ENCODE data around the gene GSK3A.
A peak's percentile ranks its signal among the peaks of the same experiment; 100 is the strongest.

The GSK3A gene

DNA sequence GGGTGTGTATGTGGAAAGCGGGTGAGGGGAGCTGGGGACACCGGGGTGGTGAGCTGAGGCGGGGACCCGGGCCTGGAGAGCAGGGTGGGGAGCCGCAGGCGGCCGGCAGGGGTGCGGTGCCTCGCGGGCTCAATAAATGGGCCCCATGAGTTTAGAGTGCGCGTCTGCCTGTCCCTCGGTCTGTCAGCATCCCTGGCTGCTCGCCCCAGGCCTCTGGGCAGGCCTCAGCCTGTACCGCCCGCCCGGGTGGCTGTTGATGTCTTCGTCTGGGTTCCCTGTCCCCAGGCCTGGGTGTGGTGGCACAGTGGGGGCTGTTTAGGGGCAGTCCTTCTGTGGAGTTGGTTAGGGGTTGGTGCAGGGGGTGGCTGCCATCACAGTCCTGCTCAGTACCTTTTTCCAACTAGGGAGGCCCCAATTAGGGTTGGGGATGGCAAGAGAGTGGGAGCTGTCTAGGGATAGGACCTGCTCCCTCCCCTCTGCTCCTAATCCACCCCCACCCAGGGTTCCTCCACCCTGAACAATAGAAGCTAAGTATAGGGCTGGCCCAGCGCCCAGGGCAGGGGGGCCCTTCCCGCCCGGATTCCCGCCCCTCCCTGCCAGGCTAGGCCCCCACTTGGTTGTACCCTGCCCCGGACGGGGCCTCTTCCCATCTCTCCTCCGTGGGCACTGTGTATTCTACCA, 38.9 kb upstream of the GSK3A start (continued):
- TF ChIP-seq, protein P1, sequence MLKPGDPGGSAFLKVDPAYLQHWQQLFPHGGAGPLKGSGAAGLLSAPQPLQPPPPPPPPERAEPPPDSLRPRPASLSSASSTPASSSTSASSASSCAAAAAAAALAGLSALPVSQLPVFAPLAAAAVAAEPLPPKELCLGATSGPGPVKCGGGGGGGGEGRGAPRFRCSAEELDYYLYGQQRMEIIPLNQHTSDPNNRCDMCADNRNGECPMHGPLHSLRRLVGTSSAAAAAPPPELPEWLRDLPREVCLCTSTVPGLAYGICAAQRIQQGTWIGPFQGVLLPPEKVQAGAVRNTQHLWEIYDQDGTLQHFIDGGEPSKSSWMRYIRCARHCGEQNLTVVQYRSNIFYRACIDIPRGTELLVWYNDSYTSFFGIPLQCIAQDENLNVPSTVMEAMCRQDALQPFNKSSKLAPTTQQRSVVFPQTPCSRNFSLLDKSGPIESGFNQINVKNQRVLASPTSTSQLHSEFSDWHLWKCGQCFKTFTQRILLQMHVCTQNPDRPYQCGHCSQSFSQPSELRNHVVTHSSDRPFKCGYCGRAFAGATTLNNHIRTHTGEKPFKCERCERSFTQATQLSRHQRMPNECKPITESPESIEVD (tag by site-specific recombination; IDR thresholded peaks at IDR 0.05), result no peak
- TF ChIP-seq ZNF624 (tag by site-specific recombination; IDR thresholded peaks at IDR 0.05) (no peak), WT1 (tag by site-specific recombination; IDR thresholded peaks at IDR 0.05) (peak; percentile 55), ZSCAN16 (tag by site-specific recombination; IDR thresholded peaks at IDR 0.05) (no peak), ZNF157 (tag by site-specific recombination; IDR thresholded peaks at IDR 0.05) (no peak), ZNF707 (tag by site-specific recombination; IDR thresholded peaks at IDR 0.05) (no peak), ZFP37 (tag by site-specific recombination; IDR thresholded peaks at IDR 0.05) (no peak), ZNF248 (tag by site-specific recombination; IDR thresholded peaks at IDR 0.05) (no peak), HOXA7 (CRISPR knock-in tag; IDR thresholded peaks at IDR 0.05; ENCODE audit: borderline replicate concordance) (no peak), ZNF266 (tag by site-specific recombination; IDR thresholded peaks at IDR 0.05; ENCODE audit: low read depth) (no peak), ZNF133 (tag by site-specific recombination; IDR thresholded peaks at IDR 0.05) (no peak), ZNF530 (tag by site-specific recombination; IDR thresholded peaks at IDR 0.05; ENCODE audit: low read depth) (no peak), ZNF664 (tag by site-specific recombination; IDR thresholded peaks at IDR 0.05) (no peak), KLF9 (tag by site-specific recombination; IDR thresholded peaks at IDR 0.05; ENCODE audit: low read depth) (0 out of 2 replicates have a peak, but pooled peaks have one; percentile 37), ZNF654 (tag by site-specific recombination; IDR thresholded peaks at IDR 0.05; ENCODE audit: low read depth) (no peak), IKZF3 (tag by site-specific recombination; IDR thresholded peaks at IDR 0.05) (peak; percentile 71), MEIS1 (CRISPR knock-in tag; IDR thresholded peaks at IDR 0.05; ENCODE audit: borderline replicate concordance) (no peak), ZNF112 (tag by site-specific recombination; IDR thresholded peaks at IDR 0.05) (no peak), ZNF621 (tag by site-specific recombination; IDR thresholded peaks at IDR 0.05) (no peak)
- TF ChIP-seq, protein P2, sequence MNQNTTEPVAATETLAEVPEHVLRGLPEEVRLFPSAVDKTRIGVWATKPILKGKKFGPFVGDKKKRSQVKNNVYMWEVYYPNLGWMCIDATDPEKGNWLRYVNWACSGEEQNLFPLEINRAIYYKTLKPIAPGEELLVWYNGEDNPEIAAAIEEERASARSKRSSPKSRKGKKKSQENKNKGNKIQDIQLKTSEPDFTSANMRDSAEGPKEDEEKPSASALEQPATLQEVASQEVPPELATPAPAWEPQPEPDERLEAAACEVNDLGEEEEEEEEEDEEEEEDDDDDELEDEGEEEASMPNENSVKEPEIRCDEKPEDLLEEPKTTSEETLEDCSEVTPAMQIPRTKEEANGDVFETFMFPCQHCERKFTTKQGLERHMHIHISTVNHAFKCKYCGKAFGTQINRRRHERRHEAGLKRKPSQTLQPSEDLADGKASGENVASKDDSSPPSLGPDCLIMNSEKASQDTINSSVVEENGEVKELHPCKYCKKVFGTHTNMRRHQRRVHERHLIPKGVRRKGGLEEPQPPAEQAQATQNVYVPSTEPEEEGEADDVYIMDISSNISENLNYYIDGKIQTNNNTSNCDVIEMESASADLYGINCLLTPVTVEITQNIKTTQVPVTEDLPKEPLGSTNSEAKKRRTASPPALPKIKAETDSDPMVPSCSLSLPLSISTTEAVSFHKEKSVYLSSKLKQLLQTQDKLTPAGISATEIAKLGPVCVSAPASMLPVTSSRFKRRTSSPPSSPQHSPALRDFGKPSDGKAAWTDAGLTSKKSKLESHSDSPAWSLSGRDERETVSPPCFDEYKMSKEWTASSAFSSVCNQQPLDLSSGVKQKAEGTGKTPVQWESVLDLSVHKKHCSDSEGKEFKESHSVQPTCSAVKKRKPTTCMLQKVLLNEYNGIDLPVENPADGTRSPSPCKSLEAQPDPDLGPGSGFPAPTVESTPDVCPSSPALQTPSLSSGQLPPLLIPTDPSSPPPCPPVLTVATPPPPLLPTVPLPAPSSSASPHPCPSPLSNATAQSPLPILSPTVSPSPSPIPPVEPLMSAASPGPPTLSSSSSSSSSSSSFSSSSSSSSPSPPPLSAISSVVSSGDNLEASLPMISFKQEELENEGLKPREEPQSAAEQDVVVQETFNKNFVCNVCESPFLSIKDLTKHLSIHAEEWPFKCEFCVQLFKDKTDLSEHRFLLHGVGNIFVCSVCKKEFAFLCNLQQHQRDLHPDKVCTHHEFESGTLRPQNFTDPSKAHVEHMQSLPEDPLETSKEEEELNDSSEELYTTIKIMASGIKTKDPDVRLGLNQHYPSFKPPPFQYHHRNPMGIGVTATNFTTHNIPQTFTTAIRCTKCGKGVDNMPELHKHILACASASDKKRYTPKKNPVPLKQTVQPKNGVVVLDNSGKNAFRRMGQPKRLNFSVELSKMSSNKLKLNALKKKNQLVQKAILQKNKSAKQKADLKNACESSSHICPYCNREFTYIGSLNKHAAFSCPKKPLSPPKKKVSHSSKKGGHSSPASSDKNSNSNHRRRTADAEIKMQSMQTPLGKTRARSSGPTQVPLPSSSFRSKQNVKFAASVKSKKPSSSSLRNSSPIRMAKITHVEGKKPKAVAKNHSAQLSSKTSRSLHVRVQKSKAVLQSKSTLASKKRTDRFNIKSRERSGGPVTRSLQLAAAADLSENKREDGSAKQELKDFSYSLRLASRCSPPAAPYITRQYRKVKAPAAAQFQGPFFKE (tag by site-specific recombination; IDR thresholded peaks at IDR 0.05; ENCODE audit: borderline replicate concordance), result no peak
- TF ChIP-seq, protein P3, sequence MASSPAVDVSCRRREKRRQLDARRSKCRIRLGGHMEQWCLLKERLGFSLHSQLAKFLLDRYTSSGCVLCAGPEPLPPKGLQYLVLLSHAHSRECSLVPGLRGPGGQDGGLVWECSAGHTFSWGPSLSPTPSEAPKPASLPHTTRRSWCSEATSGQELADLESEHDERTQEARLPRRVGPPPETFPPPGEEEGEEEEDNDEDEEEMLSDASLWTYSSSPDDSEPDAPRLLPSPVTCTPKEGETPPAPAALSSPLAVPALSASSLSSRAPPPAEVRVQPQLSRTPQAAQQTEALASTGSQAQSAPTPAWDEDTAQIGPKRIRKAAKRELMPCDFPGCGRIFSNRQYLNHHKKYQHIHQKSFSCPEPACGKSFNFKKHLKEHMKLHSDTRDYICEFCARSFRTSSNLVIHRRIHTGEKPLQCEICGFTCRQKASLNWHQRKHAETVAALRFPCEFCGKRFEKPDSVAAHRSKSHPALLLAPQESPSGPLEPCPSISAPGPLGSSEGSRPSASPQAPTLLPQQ (tag by site-specific recombination; IDR thresholded peaks at IDR 0.05), result no peak
- TF ChIP-seq, protein P4, sequence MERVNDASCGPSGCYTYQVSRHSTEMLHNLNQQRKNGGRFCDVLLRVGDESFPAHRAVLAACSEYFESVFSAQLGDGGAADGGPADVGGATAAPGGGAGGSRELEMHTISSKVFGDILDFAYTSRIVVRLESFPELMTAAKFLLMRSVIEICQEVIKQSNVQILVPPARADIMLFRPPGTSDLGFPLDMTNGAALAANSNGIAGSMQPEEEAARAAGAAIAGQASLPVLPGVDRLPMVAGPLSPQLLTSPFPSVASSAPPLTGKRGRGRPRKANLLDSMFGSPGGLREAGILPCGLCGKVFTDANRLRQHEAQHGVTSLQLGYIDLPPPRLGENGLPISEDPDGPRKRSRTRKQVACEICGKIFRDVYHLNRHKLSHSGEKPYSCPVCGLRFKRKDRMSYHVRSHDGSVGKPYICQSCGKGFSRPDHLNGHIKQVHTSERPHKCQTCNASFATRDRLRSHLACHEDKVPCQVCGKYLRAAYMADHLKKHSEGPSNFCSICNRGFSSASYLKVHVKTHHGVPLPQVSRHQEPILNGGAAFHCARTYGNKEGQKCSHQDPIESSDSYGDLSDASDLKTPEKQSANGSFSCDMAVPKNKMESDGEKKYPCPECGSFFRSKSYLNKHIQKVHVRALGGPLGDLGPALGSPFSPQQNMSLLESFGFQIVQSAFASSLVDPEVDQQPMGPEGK (tag by site-specific recombination; IDR thresholded peaks at IDR 0.05), result no peak
- TF ChIP-seq, protein P5, sequence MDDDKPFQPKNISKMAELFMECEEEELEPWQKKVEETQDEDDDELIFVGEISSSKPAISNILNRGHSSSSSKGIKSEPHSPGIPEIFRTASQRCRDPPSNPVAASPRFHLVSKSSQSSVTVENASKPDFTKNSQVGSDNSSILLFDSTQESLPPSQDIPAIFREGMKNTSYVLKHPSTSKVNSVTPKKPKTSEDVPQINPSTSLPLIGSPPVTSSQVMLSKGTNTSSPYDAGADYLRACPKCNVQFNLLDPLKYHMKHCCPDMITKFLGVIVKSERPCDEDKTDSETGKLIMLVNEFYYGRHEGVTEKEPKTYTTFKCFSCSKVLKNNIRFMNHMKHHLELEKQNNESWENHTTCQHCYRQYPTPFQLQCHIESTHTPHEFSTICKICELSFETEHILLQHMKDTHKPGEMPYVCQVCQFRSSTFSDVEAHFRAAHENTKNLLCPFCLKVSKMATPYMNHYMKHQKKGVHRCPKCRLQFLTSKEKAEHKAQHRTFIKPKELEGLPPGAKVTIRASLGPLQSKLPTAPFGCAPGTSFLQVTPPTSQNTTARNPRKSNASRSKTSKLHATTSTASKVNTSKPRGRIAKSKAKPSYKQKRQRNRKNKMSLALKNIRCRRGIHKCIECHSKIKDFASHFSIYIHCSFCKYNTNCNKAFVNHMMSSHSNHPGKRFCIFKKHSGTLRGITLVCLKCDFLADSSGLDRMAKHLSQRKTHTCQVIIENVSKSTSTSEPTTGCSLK (tag by site-specific recombination; IDR thresholded peaks at IDR 0.05), result no peak
- TF ChIP-seq, protein P6, sequence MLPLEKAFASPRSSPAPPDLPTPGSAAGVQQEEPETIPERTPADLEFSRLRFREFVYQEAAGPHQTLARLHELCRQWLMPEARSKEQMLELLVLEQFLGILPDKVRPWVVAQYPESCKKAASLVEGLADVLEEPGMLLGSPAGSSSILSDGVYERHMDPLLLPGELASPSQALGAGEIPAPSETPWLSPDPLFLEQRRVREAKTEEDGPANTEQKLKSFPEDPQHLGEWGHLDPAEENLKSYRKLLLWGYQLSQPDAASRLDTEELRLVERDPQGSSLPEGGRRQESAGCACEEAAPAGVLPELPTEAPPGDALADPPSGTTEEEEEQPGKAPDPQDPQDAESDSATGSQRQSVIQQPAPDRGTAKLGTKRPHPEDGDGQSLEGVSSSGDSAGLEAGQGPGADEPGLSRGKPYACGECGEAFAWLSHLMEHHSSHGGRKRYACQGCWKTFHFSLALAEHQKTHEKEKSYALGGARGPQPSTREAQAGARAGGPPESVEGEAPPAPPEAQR (tag by site-specific recombination; IDR thresholded peaks at IDR 0.05), result no peak
